Adrenal gland (tissue), 12 donors: Measurements from ENCODE around the gene ZNF827. TPM values are rescaled to one million over a fixed set of nuclear protein-coding genes. Genes with fewer than 3 reads are reported as not detected.

ENCODE experiments used
- DNase-seq, 7 donors: peaks; one replicate each; pipeline ENCODE4 v3.0.0-alpha.2; 2019 to 2020
- H3K27ac ChIP-seq, 5 donors: fragments of 200-600 bp; sonication (generic) in 4 of 5; 1 replicate in 3 of 5; 2 replicates in 2 of 5; pipeline versions ENCODE4 v1.5.1 to v1.8.0; 2016 to 2020; ENCODE audit warnings: mild to moderate bottlenecking in 1 of 5
- H3K27me3 ChIP-seq: fragments of 200-600 bp; 2 replicates; pipeline ENCODE4 v1.8.0; 2021
- H3K36me3 ChIP-seq, 2 donors: fragments of 200-600 bp; replicated peaks in 1 of 2; 1 replicate in 1 of 2; 2 replicates in 1 of 2; pipeline versions ENCODE4 v1.5.1 to v1.8.0; 2018 to 2022
- H3K4me1 ChIP-seq, 2 donors: fragments of 200-600 bp; replicated peaks in 1 of 2; 1 replicate in 1 of 2; 2 replicates in 1 of 2; pipeline versions ENCODE4 v1.5.1 to v1.8.0; 2018 to 2021
- H3K4me3 ChIP-seq, 4 donors: fragments of 200-600 bp; sonication (generic) in 3 of 4; one replicate each; pipeline ENCODE4 v1.5.1; 2016 to 2018
- H3K9me3 ChIP-seq, 3 donors: fragments of 200-600 bp; sonication (generic) in 1 of 3; replicated peaks in 1 of 3; 1 replicate in 2 of 3; 2 replicates in 1 of 3; pipeline versions ENCODE4 v1.5.1 to v1.8.0; 2016 to 2021
- POLR2A ChIP-seq, 2 donors: fragments of 450-650 bp; IDR thresholded peaks; one replicate each; pipeline ENCODE4 v1.6.1; 2017; ENCODE audit warnings: antibody characterized with exemption in 2 of 2, mild to moderate bottlenecking in 2 of 2, moderate library complexity in 1 of 2
- WGBS, 4 donors: extraction: QIAGEN DNeasy Blood & Tissue Kit in 2 of 4; methylation state at CpG; one replicate each; pipeline versions ENCODE4 v1.1.5 to v1.1.7; 2013 to 2017; 5-methylcytosine and 5-hydroxymethylcytosine counted together
- intact Hi-C, 2 donors: fragments of 100-400 bp; cut with DNase I; formaldehyde crosslinking; loops; one replicate each; pipeline versions ENCODE4 v1.14.1 to v1.15.0; 2022 to 2023
- polyA plus RNA-seq, 3 donors: library from polyadenylated mRNA; stranded (reverse); fragments of 200-250 nt in 2 of 3; fragments of 350-450 nt in 1 of 3; fragmentation: Illumina TruSeq in 1 of 3; extraction: RNeasy Lipid Tissue Mini Kit (QIAGEN cat#74804) in 1 of 3; gene quantifications; one replicate each; pipeline ENCODE4 v1.2.3, GENCODE V29; 2013 to 2014
- total RNA-seq, 9 donors: library from RNA; depleted of rRNA in 4 of 9; stranded (reverse); fragments of >200 nt in 4 of 9; fragments of 120-200 nt in 1 of 9; fragmentation: NEBNext Ultra II Directional in 1 of 9; extraction: Animal tissue kit (Norgen Biotek cat#: 25700) in 1 of 9; gene quantifications; one replicate each; pipeline versions ENCODE4 v1.1.0 to v1.2.4, GENCODE V29; 2013 to 2023
- TF ChIP-seq, protein P1 (sequence below), 6 experiments: fragments of 450-650 bp in 4 of 6; fragments of 200-600 bp in 2 of 6; sonication (generic) in 1 of 6; IDR thresholded peaks; 1 replicate in 5 of 6; 2 replicates in 1 of 6; pipeline versions ENCODE4 v1.5.1 to v1.8.0; 2016 to 2021; ENCODE audit warnings: antibody characterized with exemption in 6 of 6, mild to moderate bottlenecking in 2 of 6, moderate library complexity in 1 of 6
- donor health status: healthy with polysubstance abuse.
- donor health status: Bipolar disorder and iron deficiency.
- donor health status: DM: yes; HTN: yes; CAD: no.
- donor health status: DM: no; HTN: no; CAD: no.
- donor health status: DM: no; HTN: no; CAD: no.
- donor health status: DM: yes; HTN: yes; CAD: no.

The ZNF827 gene
- total and polyA plus RNA-seq, 12 donors: 8.0 to 37.1 (median 22.7) TPM

DNA sequence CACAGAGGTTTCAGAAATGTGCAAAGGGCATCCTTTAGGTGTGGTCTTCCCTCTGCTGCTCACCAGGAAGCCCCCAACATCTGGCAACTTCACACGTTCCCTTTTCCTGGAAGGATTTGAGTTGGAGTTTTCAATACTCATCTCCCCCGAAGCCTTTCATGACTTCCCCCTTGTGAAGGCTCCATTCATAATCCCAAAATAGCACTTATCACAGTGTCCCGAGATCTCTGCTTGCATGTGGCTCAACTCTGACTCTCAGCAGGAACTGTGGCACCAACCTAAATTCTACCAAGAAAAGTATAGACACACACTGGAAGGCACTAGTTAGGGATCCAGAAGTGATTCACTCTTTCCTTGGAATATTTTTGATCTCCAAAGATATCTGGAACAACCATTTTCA lies 40.5 kb upstream of the ZNF827 start:
- H3K27ac ChIP-seq: no peak overlapping the region
- 57 to 73% (median 63%) methylated on average over 3 of the region's 3 CpGs for whole genome bisulfite sequencing, 4 donors

DNA sequence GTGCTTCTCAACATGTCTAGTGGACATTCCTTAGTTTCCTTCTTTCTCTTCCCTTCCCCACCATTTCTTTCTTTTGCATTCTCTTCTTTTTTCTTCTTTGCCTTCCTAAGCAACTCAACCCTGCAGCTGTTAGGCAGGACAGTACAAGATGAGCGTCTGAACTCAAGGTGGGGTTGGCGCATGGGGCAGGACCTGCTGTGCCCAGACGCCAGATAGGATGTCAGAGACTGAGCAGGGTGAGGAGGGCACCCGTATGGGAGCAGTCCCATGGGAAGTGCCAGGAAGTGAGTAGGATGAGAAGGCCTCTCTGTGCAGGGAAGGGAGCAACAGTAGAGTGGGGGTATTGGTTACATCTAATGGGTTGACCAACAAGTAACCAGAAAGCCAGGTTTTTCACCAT lies 38.1 kb upstream of the ZNF827 start:
- 79 to 92% (median 88%) methylated on average over 4 of the region's 4 CpGs for WGBS, 4 donors

More for the DNA sequence above, 40.5 kb upstream of the ZNF827 start:
- H3K36me3 ChIP-seq: no peaks in the 10 kb centered on the region
- intact Hi-C loops: no loop called here
- no peaks in the 10 kb centered on the region for H3K27me3 ChIP-seq
- H3K4me1 ChIP-seq: no peaks in the 10 kb centered on the region
- no peak for DNase-seq
- no peaks in the 10 kb centered on the region for H3K9me3 ChIP-seq
- H3K4me3 ChIP-seq: no peak overlapping the region
- TF ChIP-seq, protein P1, sequence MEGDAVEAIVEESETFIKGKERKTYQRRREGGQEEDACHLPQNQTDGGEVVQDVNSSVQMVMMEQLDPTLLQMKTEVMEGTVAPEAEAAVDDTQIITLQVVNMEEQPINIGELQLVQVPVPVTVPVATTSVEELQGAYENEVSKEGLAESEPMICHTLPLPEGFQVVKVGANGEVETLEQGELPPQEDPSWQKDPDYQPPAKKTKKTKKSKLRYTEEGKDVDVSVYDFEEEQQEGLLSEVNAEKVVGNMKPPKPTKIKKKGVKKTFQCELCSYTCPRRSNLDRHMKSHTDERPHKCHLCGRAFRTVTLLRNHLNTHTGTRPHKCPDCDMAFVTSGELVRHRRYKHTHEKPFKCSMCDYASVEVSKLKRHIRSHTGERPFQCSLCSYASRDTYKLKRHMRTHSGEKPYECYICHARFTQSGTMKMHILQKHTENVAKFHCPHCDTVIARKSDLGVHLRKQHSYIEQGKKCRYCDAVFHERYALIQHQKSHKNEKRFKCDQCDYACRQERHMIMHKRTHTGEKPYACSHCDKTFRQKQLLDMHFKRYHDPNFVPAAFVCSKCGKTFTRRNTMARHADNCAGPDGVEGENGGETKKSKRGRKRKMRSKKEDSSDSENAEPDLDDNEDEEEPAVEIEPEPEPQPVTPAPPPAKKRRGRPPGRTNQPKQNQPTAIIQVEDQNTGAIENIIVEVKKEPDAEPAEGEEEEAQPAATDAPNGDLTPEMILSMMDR (IDR thresholded peaks at IDR 0.05): no peak
- TF ChIP-seq POLR2A (IDR thresholded peaks at IDR 0.05): no peak

DNA sequence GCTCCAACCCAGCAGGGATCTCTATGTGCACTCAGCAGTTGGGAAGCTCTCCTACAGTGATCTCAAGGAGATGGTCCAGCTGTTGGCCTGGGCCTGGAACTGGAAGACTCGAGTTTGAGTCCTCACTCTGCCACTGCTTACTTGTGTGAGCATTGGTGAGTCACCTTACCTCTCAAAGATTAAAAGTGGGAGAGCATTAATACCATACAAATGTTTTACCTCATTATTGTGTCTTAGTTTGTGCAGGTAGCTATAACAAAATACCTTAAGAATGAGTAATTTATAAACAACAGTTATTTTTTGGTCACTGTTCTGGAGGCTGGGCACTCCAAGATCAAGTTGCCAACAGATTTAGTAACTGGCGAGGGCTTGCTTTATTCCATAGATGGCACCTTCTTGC lies 21.4 kb upstream of the ZNF827 start:
- Histone ChIP-seq H3K4me1 (peaks cover 0 to 9% of the 10 kb centered on the region in 2 donors), H3K27ac (no peak overlapping the region), H3K27me3 (no peaks in the 10 kb centered on the region), H3K36me3 (no peaks in the 10 kb centered on the region), H3K9me3 (no peaks in the 10 kb centered on the region), H3K4me3 (no peak overlapping the region)
- TF ChIP-seq, protein P1 (IDR thresholded peaks at IDR 0.05): no peak
- no peak for TF ChIP-seq POLR2A (IDR thresholded peaks at IDR 0.05)
- DNase-seq: no peak
- 86 to 100% (median 89%) methylated on average over 1 to 2 of the region's 2 CpGs for WGBS, 4 donors
- intact Hi-C loops: no loop called here

More for the DNA sequence above, 38.1 kb upstream of the ZNF827 start:
- Histone ChIP-seq H3K36me3 (no peaks in the 10 kb centered on the region), H3K27me3 (no peaks in the 10 kb centered on the region), H3K27ac (no peak overlapping the region), H3K4me3 (no peak overlapping the region), H3K9me3 (no peaks in the 10 kb centered on the region), H3K4me1 (no peaks in the 10 kb centered on the region)
- TF ChIP-seq POLR2A (IDR thresholded peaks at IDR 0.05): no peak
- TF ChIP-seq, protein P1 (IDR thresholded peaks at IDR 0.05): no peak
- intact Hi-C loops: no loop called here
- no peak for DNase-seq

DNA sequence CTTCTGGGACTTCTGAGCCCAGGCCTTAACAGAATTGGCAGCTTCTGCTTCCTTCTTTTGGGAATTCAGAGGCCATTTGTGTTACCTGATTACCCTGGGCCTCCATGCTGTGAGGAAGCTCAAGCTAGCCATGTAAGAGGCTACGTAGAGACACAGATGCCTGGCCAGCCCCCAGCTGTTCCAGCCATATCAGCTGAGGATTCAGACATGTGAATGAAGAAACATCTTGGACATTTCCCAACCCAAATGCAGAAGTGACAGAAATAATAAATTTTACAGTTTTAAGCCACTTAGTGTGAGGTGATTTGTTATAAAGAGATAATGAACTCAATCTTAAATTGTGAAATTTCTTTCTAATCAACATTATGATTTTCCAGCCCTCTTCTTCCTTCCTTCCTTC lies 18.7 kb upstream of the ZNF827 start:
- no peaks in the 10 kb centered on the region for H3K9me3 ChIP-seq
- DNase-seq: no peak
- peaks cover 0 to 9% of the 10 kb centered on the region in 2 donors for H3K4me1 ChIP-seq
- no peak overlapping the region for H3K27ac ChIP-seq
- intact Hi-C loops: loop anchor here in 1 of 2 donors (10.0 kb wide), 1 partner anchor 957 kb away; no protein-coding TSS in a partner anchor
- TF ChIP-seq, protein P1 (IDR thresholded peaks at IDR 0.05): no peak
- TF ChIP-seq POLR2A (IDR thresholded peaks at IDR 0.05): no peak
- 61 to 91% (median 70%) methylated on average over 1 of the region's 1 CpG for WGBS, 4 donors
- H3K4me3 ChIP-seq: no peak overlapping the region
- H3K36me3 ChIP-seq: no peaks in the 10 kb centered on the region
- no peaks in the 10 kb centered on the region for H3K27me3 ChIP-seq
